ENCODE data around the gene UBE2Q1.

DNA sequence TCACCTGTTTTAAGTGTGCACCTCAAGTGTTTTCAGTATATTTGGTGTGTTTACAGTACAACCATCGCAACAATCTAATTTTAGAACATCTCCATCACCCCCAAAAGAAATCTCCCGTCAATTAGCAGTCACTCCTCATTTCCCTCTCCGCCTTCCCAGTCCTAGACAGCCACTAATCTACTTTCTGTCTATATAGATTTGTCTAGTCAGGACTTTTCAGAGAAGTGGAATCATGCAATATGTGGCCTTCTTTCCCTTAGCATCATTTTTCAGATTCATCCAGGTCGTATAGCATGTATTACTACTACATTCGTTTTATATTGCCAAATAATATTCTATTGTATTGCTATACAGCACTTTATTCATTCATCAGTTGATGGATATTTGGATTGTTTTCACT is 54.6 kb downstream of the UBE2Q1 start:
- TF ChIP-seq, protein P1, sequence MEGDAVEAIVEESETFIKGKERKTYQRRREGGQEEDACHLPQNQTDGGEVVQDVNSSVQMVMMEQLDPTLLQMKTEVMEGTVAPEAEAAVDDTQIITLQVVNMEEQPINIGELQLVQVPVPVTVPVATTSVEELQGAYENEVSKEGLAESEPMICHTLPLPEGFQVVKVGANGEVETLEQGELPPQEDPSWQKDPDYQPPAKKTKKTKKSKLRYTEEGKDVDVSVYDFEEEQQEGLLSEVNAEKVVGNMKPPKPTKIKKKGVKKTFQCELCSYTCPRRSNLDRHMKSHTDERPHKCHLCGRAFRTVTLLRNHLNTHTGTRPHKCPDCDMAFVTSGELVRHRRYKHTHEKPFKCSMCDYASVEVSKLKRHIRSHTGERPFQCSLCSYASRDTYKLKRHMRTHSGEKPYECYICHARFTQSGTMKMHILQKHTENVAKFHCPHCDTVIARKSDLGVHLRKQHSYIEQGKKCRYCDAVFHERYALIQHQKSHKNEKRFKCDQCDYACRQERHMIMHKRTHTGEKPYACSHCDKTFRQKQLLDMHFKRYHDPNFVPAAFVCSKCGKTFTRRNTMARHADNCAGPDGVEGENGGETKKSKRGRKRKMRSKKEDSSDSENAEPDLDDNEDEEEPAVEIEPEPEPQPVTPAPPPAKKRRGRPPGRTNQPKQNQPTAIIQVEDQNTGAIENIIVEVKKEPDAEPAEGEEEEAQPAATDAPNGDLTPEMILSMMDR (IDR thresholded peaks at IDR 0.05) = no peak
- no peak for TF ChIP-seq EP300 (IDR thresholded peaks at IDR 0.05)
